Stimulated activated CD8-positive, alpha-beta memory T cell treated with anti-CD3 and anti-CD28 coated beads, Interleukin-15, amount 100 ng/mL, for 24 hours (primary cell): Measurements from ENCODE around the gene C3orf22.

Source experiments
- DNase-seq: peaks from one replicate; pipeline ENCODE4 v3.0.0-alpha.2; 2020; ENCODE audit warnings: low read depth

C3orf22 gene

GRCh38 chr3:126556637-126557414 lies 1.9 kb downstream of the C3orf22 start:
- DNase-seq, result no peak

- no peak for DNase-seq
Observed at GRCh38 chr3:126555795-126556636, 2.7 kb downstream of the C3orf22 start.

- DNase-seq, result no peak
Observed at GRCh38 chr3:126554560-126555525, 3.9 kb downstream of the C3orf22 start.

GRCh38 chr3:126553284-126554084 lies 5.2 kb downstream of the C3orf22 start:
- DNase-seq, result no peak

- no peak for DNase-seq
Observed at GRCh38 chr3:126552688-126553283, 5.9 kb downstream of the C3orf22 start.

- no peak for DNase-seq
Observed at GRCh38 chr3:126551839-126552687, 6.7 kb downstream of the C3orf22 start.

GRCh38 chr3:126551121-126551838 lies 7.5 kb downstream of the C3orf22 start:
- no peak for DNase-seq

GRCh38 chr3:126550488-126551051 lies 8.2 kb downstream of the C3orf22 start:
- no peak for DNase-seq

GRCh38 chr3:126549861-126550487 lies 8.8 kb downstream of the C3orf22 start:
- DNase-seq, result no peak

- DNase-seq, result no peak
Observed at GRCh38 chr3:126548556-126549466, 9.9 kb downstream of the C3orf22 start.

- DNase-seq, result no peak
Observed at GRCh38 chr3:126547721-126548120, 11.0 kb downstream of the C3orf22 start.

- DNase-seq, result no peak
Observed at GRCh38 chr3:126546549-126547239, 12.0 kb downstream of the C3orf22 start.

GRCh38 chr3:126546013-126546412 lies 12.7 kb downstream of the C3orf22 start:
- no peak for DNase-seq

- DNase-seq, result no peak
Observed at GRCh38 chr3:126545544-126545943, 13.2 kb downstream of the C3orf22 start.

- no peak for DNase-seq
Observed at GRCh38 chr3:126544596-126545281, 14.0 kb downstream of the C3orf22 start.

GRCh38 chr3:126543457-126544061 lies 15.2 kb downstream of the C3orf22 start:
- DNase-seq, result no peak
